ENCODE data around the gene CDCA4. TPM values are rescaled to one million over a fixed set of nuclear protein-coding genes. Genes with fewer than 3 reads are reported as not detected.
A peak's percentile ranks its signal among the peaks of the same experiment; 100 is the strongest.
"Not testable (repeated sequence)": the region's sequence is repeated elsewhere in the genome, so short reads cannot be mapped to it uniquely, and the experiment has no call there.

The CDCA4 gene
- total RNA-seq, 1 donor from 2014 or later: 6.9 TPM

GRCh38 chr14:105030836-105031396 lies 10.0 kb upstream of the CDCA4 start:
- H3K27me3 ChIP-seq (ENCODE audit: low read depth): no peaks in the 10 kb centered on the region
- intact Hi-C loops (cut with DNase I): no loop called here
- H3K4me1 ChIP-seq: peaks cover 9% of the 10 kb centered on the region
- DNase-seq (peak; percentile 23), ATAC-seq (no peak)
- no peaks in the 10 kb centered on the region for H3K36me3 ChIP-seq
- no peak overlapping the region for H3K27ac ChIP-seq
- H3K9me3 ChIP-seq: no peaks in the 10 kb centered on the region
- no peak overlapping the region for H3K4me3 ChIP-seq
- no peak for TF ChIP-seq CTCF (IDR thresholded peaks at IDR 0.05)

GRCh38 chr14:105030194-105030593 lies 9.3 kb upstream of the CDCA4 start:
- ATAC-seq (peak in 1 of 2 donors; percentile 26), DNase-seq (peak; percentile 15)
- H3K27ac ChIP-seq: no peak overlapping the region
- H3K4me1 ChIP-seq: peaks cover 9% of the 10 kb centered on the region
- H3K27me3 ChIP-seq (ENCODE audit: low read depth): no peaks in the 10 kb centered on the region
- no peaks in the 10 kb centered on the region for H3K36me3 ChIP-seq
- no peak for TF ChIP-seq CTCF (IDR thresholded peaks at IDR 0.05)
- intact Hi-C loops (cut with DNase I): no loop called here
- no peak overlapping the region for H3K4me3 ChIP-seq
- no peaks in the 10 kb centered on the region for H3K9me3 ChIP-seq

- no peaks in the 10 kb centered on the region for H3K36me3 ChIP-seq
- no peak for TF ChIP-seq CTCF (IDR thresholded peaks at IDR 0.05)
- no peak overlapping the region for H3K4me3 ChIP-seq
- no peak overlapping the region for H3K27ac ChIP-seq
- no peak for ATAC-seq
- no peaks in the 10 kb centered on the region for H3K9me3 ChIP-seq
- H3K27me3 ChIP-seq (ENCODE audit: low read depth): no peaks in the 10 kb centered on the region
- peaks cover 9% of the 10 kb centered on the region for H3K4me1 ChIP-seq
- no peak for DNase-seq
- intact Hi-C loops (cut with DNase I): no loop called here
Observed at GRCh38 chr14:105029402-105029801, 8.5 kb upstream of the CDCA4 start.

GRCh38 chr14:105028251-105028927 lies 7.5 kb upstream of the CDCA4 start:
- intact Hi-C loops (cut with DNase I): no loop called here
- Histone ChIP-seq H3K36me3 (no peaks in the 10 kb centered on the region), H3K4me3 (no peak overlapping the region), H3K9me3 (no peaks in the 10 kb centered on the region), H3K27ac (no peak overlapping the region), H3K4me1 (peaks cover 9% of the 10 kb centered on the region), H3K27me3 (ENCODE audit: low read depth) (no peaks in the 10 kb centered on the region)
- ATAC-seq (no peak), DNase-seq (no peak)
- no peak for TF ChIP-seq CTCF (IDR thresholded peaks at IDR 0.05)

- H3K27me3 ChIP-seq (ENCODE audit: low read depth); H3K27ac ChIP-seq; intact Hi-C loops (cut with DNase I); DNase-seq; H3K36me3 ChIP-seq; H3K9me3 ChIP-seq; ATAC-seq; H3K4me3 ChIP-seq; H3K4me1 ChIP-seq: not testable (repeated sequence)
Observed at GRCh38 chr14:105027718-105028117, 6.8 kb upstream of the CDCA4 start.

GRCh38 chr14:105026802-105027563 lies 6.1 kb upstream of the CDCA4 start:
- no peak for TF ChIP-seq CTCF (IDR thresholded peaks at IDR 0.05)
- DNase-seq (no peak), ATAC-seq (no peak)
- Histone ChIP-seq H3K27ac (no peak overlapping the region), H3K4me1 (peaks cover 3% of the 10 kb centered on the region), H3K36me3 (no peaks in the 10 kb centered on the region), H3K9me3 (no peaks in the 10 kb centered on the region), H3K4me3 (no peak overlapping the region), H3K27me3 (ENCODE audit: low read depth) (no peaks in the 10 kb centered on the region)
- intact Hi-C loops (cut with DNase I): no loop called here

Data from lower lobe of right lung (tissue), 2 donors.